Chondrocyte (in vitro differentiated cells): ENCODE data around the gene MYO7A. TPM values are rescaled to one million over a fixed set of nuclear protein-coding genes. Genes with fewer than 3 reads are reported as not detected.
A peak's percentile ranks its signal among the peaks of the same experiment; 100 is the strongest.

Source experiments
- DNase-seq: peaks from one replicate; pipeline ENCODE4 v3.0.0; 2021; ENCODE audit warnings: mixed read lengths, low spot score
- H3K27ac Mint-ChIP-seq: one replicate; pipeline ENCODE4 v1.8.0; 2021; ENCODE audit warnings: mild to moderate bottlenecking, moderate library complexity, mixed read lengths; ENCODE audit not compliant: unreplicated experiment
- H3K27me3 Mint-ChIP-seq: 2 replicates; pipeline ENCODE4 v1.8.0; 2021; ENCODE audit warnings: low read depth, mixed read lengths
- H3K36me3 Mint-ChIP-seq: 2 replicates; pipeline ENCODE4 v1.8.0; 2021; ENCODE audit warnings: low read depth, mixed read lengths
- H3K4me1 Mint-ChIP-seq: 2 replicates; pipeline ENCODE4 v1.8.0; 2021; ENCODE audit warnings: low read depth, mild to moderate bottlenecking, mixed read lengths
- H3K4me3 Mint-ChIP-seq: one replicate; pipeline ENCODE4 v1.8.0; 2021; ENCODE audit warnings: mild to moderate bottlenecking, moderate library complexity, mixed read lengths; ENCODE audit not compliant: unreplicated experiment
- H3K9me3 Mint-ChIP-seq: 2 replicates; pipeline ENCODE4 v1.8.0; 2021; ENCODE audit warnings: low read depth, mixed read lengths
- total RNA-seq: library from RNA; stranded (reverse); gene quantifications from 3 replicates; pipeline ENCODE4 v1.2.1, GENCODE V29; 2021
- TF ChIP-seq, protein P1 (sequence below): fragments of 200-600 bp; sonication (generic); IDR thresholded peaks from 2 replicates; pipeline ENCODE4 v1.5.0; 2021; ENCODE audit warnings: antibody characterized with exemption, mild to moderate bottlenecking, moderate library complexity

MYO7A gene
- total RNA-seq, 1 donor from 2014 or later = not detected

DNA sequence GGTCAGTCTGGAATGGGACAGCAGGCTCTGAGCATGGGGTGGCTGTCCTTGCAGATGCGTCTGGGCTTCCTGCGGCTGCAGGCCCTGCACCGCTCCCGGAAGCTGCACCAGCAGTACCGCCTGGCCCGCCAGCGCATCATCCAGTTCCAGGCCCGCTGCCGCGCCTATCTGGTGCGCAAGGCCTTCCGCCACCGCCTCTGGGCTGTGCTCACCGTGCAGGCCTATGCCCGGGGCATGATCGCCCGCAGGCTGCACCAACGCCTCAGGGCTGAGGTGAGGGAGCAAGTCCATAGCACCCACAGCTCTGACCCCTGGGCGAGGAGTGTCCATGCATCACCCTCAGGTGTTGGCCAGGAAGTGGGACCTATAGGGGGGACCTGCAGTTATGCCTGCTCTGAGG lies 51.6 kb downstream of the MYO7A start:
- TF ChIP-seq, protein P1, sequence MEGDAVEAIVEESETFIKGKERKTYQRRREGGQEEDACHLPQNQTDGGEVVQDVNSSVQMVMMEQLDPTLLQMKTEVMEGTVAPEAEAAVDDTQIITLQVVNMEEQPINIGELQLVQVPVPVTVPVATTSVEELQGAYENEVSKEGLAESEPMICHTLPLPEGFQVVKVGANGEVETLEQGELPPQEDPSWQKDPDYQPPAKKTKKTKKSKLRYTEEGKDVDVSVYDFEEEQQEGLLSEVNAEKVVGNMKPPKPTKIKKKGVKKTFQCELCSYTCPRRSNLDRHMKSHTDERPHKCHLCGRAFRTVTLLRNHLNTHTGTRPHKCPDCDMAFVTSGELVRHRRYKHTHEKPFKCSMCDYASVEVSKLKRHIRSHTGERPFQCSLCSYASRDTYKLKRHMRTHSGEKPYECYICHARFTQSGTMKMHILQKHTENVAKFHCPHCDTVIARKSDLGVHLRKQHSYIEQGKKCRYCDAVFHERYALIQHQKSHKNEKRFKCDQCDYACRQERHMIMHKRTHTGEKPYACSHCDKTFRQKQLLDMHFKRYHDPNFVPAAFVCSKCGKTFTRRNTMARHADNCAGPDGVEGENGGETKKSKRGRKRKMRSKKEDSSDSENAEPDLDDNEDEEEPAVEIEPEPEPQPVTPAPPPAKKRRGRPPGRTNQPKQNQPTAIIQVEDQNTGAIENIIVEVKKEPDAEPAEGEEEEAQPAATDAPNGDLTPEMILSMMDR = no peak
- Mint-ChIP-seq H3K9me3 (no peaks in the 10 kb centered on the region), H3K27me3 (peaks cover 7% of the 10 kb centered on the region), H3K4me1 (peaks cover 6% of the 10 kb centered on the region), H3K27ac (no peak overlapping the region), H3K36me3 (no peaks in the 10 kb centered on the region), H3K4me3 (no peak overlapping the region)
- peak; percentile 89 for DNase-seq

DNA sequence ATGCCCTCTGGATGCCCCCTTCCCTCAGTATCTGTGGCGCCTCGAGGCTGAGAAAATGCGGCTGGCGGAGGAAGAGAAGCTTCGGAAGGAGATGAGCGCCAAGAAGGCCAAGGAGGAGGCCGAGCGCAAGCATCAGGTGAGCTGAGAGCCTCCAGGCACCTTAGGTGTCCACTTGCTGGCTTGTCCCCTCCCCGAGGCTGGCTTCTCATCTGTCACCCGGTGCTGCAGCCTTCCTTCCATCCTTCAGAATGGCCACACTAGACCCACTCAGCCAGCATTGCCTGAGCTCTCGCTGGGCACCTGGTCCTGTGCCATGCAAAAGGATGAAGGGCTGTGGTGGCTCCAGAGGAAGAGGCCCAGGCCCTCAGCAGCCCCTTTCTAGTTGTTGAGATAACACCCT lies 52.3 kb downstream of the MYO7A start:
- no peak overlapping the region for H3K27ac Mint-ChIP-seq
- TF ChIP-seq, protein P1 = no peak
- DNase-seq = peak; percentile 83
- H3K9me3 Mint-ChIP-seq = no peaks in the 10 kb centered on the region
- H3K4me3 Mint-ChIP-seq = no peak overlapping the region
- no peaks in the 10 kb centered on the region for H3K36me3 Mint-ChIP-seq
- peaks cover 8% of the 10 kb centered on the region for H3K27me3 Mint-ChIP-seq
- peaks cover 6% of the 10 kb centered on the region for H3K4me1 Mint-ChIP-seq

DNA sequence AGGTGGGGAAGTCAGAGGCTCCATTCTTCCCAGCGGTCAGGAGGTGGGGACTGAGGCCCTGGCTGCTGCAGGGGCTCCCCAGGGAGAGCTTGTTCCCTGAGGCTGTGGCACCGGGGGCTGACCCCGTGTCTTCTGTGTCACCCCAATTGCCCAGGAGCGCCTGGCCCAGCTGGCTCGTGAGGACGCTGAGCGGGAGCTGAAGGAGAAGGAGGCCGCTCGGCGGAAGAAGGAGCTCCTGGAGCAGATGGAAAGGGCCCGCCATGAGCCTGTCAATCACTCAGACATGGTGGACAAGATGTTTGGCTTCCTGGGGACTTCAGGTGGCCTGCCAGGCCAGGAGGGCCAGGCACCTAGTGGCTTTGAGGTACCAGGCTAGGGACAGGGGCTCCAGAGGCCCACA lies 53.2 kb downstream of the MYO7A start:
- DNase-seq = peak; percentile 87
- no peak overlapping the region for H3K4me3 Mint-ChIP-seq
- peaks cover 10% of the 10 kb centered on the region for H3K27me3 Mint-ChIP-seq
- H3K36me3 Mint-ChIP-seq = no peaks in the 10 kb centered on the region
- TF ChIP-seq, protein P1 = no peak
- no peaks in the 10 kb centered on the region for H3K9me3 Mint-ChIP-seq
- no peak overlapping the region for H3K27ac Mint-ChIP-seq
- H3K4me1 Mint-ChIP-seq = no peaks in the 10 kb centered on the region

DNA sequence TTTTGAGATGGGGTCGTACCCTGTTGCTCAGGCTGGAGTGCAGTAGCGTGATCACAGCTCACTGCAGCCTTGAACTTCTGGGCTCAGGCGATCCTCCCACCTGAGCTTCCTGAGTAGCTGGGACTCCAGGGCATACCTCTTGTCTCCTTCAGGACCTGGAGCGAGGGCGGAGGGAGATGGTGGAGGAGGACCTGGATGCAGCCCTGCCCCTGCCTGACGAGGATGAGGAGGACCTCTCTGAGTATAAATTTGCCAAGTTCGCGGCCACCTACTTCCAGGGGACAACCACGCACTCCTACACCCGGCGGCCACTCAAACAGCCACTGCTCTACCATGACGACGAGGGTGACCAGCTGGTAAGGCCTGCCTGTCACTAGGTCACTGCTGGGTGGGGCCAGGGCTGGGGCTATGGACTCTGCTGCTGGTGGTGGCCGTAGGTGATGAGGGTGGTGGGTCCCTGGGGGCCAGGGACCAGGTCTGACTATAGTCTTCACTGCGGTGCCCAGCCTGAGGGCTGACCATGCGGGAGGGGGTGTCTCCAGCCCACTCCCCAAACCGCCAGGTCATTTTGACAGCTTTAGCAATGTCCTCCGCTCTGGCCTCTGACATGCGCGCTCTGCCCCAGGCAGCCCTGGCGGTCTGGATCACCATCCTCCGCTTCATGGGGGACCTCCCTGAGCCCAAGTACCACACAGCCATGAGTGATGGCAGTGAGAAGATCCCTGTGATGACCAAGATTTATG lies 53.9 kb downstream of the MYO7A start:
- Mint-ChIP-seq H3K27me3 (peaks cover 10% of the 10 kb centered on the region), H3K27ac (no peak overlapping the region), H3K4me3 (no peak overlapping the region), H3K4me1 (no peaks in the 10 kb centered on the region), H3K36me3 (no peaks in the 10 kb centered on the region), H3K9me3 (no peaks in the 10 kb centered on the region)
- DNase-seq = peak; percentile 91
- TF ChIP-seq, protein P1 = no peak

DNA sequence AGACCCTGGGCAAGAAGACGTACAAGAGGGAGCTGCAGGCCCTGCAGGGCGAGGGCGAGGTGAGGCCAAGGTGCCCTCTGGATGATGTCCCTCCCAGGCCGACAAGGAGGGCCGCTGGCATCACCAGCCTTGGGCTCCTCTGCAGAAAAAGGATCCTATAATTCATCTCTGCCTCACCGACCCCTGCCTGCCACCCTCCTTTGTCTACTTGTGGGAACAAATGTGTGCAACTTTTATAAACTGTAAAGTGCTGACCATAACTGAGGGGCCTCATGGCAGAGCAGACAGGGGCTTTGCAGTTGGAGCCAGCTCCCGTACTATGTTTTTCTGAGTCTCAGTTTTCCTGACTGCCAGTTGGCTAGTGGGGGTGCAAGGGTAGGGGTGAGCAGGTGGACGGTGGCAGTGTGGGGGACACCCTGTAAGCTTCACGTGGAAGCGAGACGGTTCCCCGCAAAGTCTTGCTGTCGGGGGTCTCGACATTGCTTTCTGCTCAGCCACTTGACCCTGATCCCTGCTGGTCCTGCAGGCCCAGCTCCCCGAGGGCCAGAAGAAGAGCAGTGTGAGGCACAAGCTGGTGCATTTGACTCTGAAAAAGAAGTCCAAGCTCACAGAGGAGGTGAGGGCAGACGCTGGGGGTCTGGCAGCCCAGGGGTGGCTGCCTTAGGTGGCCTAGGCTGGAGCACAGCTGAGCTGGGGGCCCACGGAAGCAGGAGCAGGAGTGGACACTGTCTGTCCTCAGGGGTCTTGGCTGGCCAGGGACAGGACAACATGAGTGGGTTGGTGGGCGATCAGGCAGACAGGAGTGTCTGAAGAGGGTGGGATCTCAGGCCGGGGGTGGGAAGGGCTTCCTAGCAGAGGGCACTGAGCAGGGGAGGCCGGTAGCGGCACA lies 54.7 kb downstream of the MYO7A start:
- peaks cover 10% of the 10 kb centered on the region for H3K27me3 Mint-ChIP-seq
- H3K4me3 Mint-ChIP-seq = no peak overlapping the region
- H3K27ac Mint-ChIP-seq = no peak overlapping the region
- H3K4me1 Mint-ChIP-seq = no peaks in the 10 kb centered on the region
- TF ChIP-seq, protein P1 = no peak
- H3K9me3 Mint-ChIP-seq = no peaks in the 10 kb centered on the region
- DNase-seq = peak; percentile 82
- no peaks in the 10 kb centered on the region for H3K36me3 Mint-ChIP-seq
